ENCODE measurements around the gene AKAP6. TPM values are rescaled to one million over a fixed set of nuclear protein-coding genes. Genes with fewer than 3 reads are reported as not detected.

The AKAP6 gene
- total RNA-seq, 1 donor from 2014 or later: 1.3 TPM

GRCh38 chr14:32422440-32422839 is 93.3 kb downstream of the AKAP6 start:
- no peak for DNase-seq (ENCODE audit: low read depth)
- H3K27me3 ChIP-seq (ENCODE audit: control insufficient read depth, insufficient read depth, low read length): no peaks in the 10 kb centered on the region
- H3K36me3 ChIP-seq (ENCODE audit: control insufficient read depth, insufficient read depth, low read length): no peaks in the 10 kb centered on the region
- no peak for TF ChIP-seq CTCF (IDR thresholded peaks at IDR 0.05; ENCODE audit: insufficient read depth, low read length, poor library complexity, severe bottlenecking)
- no peak overlapping the region for H3K4me3 ChIP-seq (ENCODE audit: low read depth, low read length)

- no peak for TF ChIP-seq CTCF (IDR thresholded peaks at IDR 0.05; ENCODE audit: insufficient read depth, low read length, poor library complexity, severe bottlenecking)
- no peaks in the 10 kb centered on the region for H3K36me3 ChIP-seq (ENCODE audit: control insufficient read depth, insufficient read depth, low read length)
- H3K27me3 ChIP-seq (ENCODE audit: control insufficient read depth, insufficient read depth, low read length): no peaks in the 10 kb centered on the region
- no peak for DNase-seq (ENCODE audit: low read depth)
- no peak overlapping the region for H3K4me3 ChIP-seq (ENCODE audit: low read depth, low read length)
These were observed 96.9 kb downstream of the AKAP6 start for GRCh38 chr14:32426028-32426427.

GRCh38 chr14:32426586-32427388 is 97.7 kb downstream of the AKAP6 start:
- Histone ChIP-seq H3K4me3 (ENCODE audit: low read depth, low read length) (no peak overlapping the region), H3K36me3 (ENCODE audit: control insufficient read depth, insufficient read depth, low read length) (no peaks in the 10 kb centered on the region), H3K27me3 (ENCODE audit: control insufficient read depth, insufficient read depth, low read length) (no peaks in the 10 kb centered on the region)
- DNase-seq (ENCODE audit: low read depth): no peak
- TF ChIP-seq CTCF (IDR thresholded peaks at IDR 0.05; ENCODE audit: insufficient read depth, low read length, poor library complexity, severe bottlenecking): no peak

GRCh38 chr14:32427726-32428528 is 98.8 kb downstream of the AKAP6 start:
- Histone ChIP-seq H3K4me3 (ENCODE audit: low read depth, low read length) (no peak overlapping the region), H3K27me3 (ENCODE audit: control insufficient read depth, insufficient read depth, low read length) (no peaks in the 10 kb centered on the region), H3K36me3 (ENCODE audit: control insufficient read depth, insufficient read depth, low read length) (no peaks in the 10 kb centered on the region)
- no peak for DNase-seq (ENCODE audit: low read depth)
- TF ChIP-seq CTCF (IDR thresholded peaks at IDR 0.05; ENCODE audit: insufficient read depth, low read length, poor library complexity, severe bottlenecking): no peak

GRCh38 chr14:32428875-32429274 is 99.8 kb downstream of the AKAP6 start:
- Histone ChIP-seq H3K36me3 (ENCODE audit: control insufficient read depth, insufficient read depth, low read length) (no peaks in the 10 kb centered on the region), H3K27me3 (ENCODE audit: control insufficient read depth, insufficient read depth, low read length) (no peaks in the 10 kb centered on the region), H3K4me3 (ENCODE audit: low read depth, low read length) (no peak overlapping the region)
- no peak for TF ChIP-seq CTCF (IDR thresholded peaks at IDR 0.05; ENCODE audit: insufficient read depth, low read length, poor library complexity, severe bottlenecking)
- DNase-seq (ENCODE audit: low read depth): no peak

All from kidney epithelial cell (primary cell).